Cardiac fibroblast (primary cell): Measurements from ENCODE around the gene PISD.

Experiments
- DNase-seq, 2 donors: peaks; one replicate each; pipeline versions ENCODE4 v3.0.0 to v3.0.0-alpha.2; 2010; ENCODE audit warnings: low read depth in 2 of 2
- H3K4me3 ChIP-seq, 2 donors: replicated peaks in 1 of 2; 1 replicate in 1 of 2; 2 replicates in 1 of 2; pipeline ENCODE4 v1.5.1; 2011; ENCODE audit warnings: low read depth in 2 of 2, low read length in 2 of 2, mild to moderate bottlenecking in 2 of 2, moderate library complexity in 1 of 2
- CTCF ChIP-seq: IDR thresholded peaks from one replicate; pipeline ENCODE4 v1.5.1; 2011; ENCODE audit warnings: low read depth, mild to moderate bottlenecking, low read length, inconsistent platforms

The PISD gene

DNA sequence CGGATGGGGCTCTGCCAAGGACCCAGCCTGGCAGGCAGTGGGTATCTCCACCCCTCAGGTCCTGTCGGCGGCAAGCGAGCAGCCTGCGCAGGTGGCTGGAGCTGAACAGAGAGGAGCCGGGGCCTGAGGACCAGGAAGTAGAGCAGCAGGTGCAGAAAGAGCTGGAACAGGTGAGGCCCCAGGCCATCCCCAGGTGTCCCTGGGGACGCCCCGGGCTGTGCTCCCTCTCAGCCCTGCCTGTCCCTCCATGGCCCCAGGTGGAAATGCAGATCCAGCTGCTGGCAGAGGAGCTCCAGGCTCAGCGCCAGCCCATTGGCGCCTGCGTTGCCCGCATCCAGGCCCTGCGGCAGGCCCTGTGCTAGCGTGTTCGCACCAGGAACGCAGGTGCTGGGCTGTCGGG lies 44.0 kb downstream of the PISD start:
- no peak for TF ChIP-seq CTCF
- no peak overlapping the region for H3K4me3 ChIP-seq
- no peak for DNase-seq

DNA sequence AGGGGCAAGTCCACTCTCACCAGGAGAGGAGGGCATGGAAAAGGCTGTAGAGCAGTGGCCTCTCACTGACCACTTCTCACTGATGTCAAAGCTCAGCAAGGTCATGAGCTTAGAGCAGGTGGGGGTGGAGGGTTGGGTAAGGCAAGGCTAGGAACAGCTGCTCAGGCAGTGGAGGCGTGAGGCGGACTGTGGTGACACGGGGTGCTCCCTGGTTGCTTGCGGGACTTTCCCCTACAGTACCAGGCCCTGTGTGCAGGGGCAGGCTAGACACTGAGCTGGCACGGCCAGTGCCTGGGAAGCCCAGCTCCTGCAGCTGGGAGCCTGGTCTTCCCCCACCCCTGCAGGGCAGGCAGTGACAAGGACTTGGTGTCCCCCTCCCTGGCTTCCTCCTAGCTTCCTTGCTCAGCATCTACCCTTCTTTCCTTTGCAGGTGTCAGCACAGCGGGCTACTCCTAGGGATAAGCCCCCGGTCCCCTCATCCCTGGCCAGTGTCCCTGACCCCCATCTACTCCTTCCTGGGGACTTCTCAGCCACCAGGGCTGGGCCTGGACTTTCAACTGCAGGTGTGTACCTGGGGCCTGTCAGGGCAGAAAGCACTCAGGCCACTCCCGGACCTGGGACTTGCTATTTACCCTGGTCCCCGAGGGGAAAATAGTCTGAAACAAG lies 45.6 kb downstream of the PISD start:
- DNase-seq = no peak
- H3K4me3 ChIP-seq = no peak overlapping the region
- no peak for TF ChIP-seq CTCF

DNA sequence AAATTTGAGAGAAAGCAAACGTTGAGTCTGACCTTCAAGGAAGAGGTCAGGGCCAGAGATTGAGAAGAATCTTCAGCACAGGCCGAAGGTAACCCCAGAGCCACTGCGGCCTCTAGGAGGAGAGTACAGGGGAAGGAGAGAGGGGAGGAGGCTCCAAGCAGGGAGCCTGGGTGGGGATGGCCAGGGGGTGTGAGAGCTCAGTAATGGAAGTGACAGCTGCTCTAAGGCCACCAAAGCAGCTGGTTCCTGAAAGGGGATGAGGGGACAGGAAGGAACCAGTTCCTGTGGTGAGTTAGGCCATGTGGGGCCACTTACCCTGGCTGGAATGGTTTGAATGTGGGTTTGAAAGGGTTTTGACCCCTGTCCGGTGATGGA lies 46.1 kb downstream of the PISD start:
- DNase-seq = no peak
- H3K4me3 ChIP-seq = no peak overlapping the region
- TF ChIP-seq CTCF = no peak

DNA sequence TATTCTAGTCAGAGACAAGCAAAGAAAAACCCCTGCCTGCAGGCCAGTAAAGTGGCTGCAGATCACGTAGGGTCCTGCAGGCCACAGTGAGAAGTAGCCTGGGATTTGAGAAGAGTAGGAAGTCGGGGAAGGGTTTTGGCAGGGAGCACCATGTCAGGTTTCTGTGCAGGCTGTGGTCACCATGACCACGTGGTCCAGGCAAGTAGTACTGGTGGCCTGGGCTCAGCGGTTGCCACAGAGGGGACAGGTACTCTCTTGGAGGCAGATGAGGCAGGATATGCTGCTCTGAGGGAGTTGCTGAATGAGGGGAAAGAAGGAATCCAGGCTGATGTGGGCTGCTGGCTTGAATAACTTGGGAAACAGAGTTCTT lies 46.5 kb downstream of the PISD start:
- no peak for DNase-seq
- TF ChIP-seq CTCF = no peak
- no peak overlapping the region for H3K4me3 ChIP-seq

DNA sequence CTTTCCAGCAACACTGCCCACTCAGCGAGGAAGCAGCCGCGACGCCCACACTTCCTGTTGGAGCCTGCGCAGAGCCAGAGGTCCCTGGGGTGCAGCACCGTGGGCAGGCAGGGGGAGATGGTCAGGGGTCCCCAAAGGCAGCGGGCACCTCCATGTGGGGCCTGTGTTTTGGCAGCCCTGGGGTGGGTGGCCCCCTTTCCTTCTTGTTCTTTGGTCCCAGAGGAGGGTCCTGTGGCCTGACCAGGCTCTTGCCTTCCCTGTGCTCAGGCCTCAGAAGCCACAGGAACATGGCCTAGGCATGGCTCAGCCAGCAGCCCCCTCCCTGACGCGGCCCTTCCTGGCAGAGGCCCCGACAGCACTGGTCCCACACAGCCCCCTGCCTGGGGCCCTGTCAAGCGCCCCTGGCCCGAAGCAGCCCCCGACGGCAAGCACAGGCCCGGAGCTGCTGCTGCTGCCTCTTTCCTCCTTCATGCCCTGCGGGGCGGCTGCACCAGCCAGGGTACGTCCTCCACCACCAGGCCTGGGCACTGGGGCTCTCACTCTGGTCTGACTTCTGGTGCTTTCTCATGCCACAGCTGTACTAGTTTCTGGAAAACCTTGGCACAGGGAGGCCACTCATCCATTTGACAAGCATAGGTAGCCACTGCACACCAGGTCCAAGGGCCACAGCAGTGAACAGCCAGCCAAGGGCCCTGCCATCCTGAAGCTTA lies 47.1 kb downstream of the PISD start:
- DNase-seq = no peak
- TF ChIP-seq CTCF = no peak
- no peak overlapping the region for H3K4me3 ChIP-seq

- no peak overlapping the region for H3K4me3 ChIP-seq
- TF ChIP-seq CTCF = no peak
- no peak for DNase-seq
Measured at GRCh38 chr22:31613904-31614296, 48.1 kb downstream of the PISD start.
